HepG2 (cell line): ENCODE measurements around the gene OCSTAMP. TPM values are rescaled to one million over a fixed set of nuclear protein-coding genes. Genes with fewer than 3 reads are reported as not detected.

ENCODE experiments used
- CTCF ChIP-seq: sonication (generic); formaldehyde crosslinking; IDR thresholded peaks from 2 replicates; pipeline ENCODE4 v1.5.0; 2020; ENCODE audit warnings: mild to moderate bottlenecking, missing genetic modification reagents, moderate library complexity
- FLYWCH1 ChIP-seq: sonication (generic); formaldehyde crosslinking; IDR thresholded peaks from 2 replicates; pipeline ENCODE4 v1.8.1; 2023; ENCODE audit warnings: mild to moderate bottlenecking, missing genetic modification reagents
- FOXP1 ChIP-seq, 2 experiments: fragments of 450-650 bp in 1 of 2; IDR thresholded peaks; 2 replicates each; pipeline ENCODE4 v1.6.1; 2017 to 2018; ENCODE audit warnings: antibody characterized with exemption in 1 of 2
- IKZF1 ChIP-seq: fragments of 450-650 bp; IDR thresholded peaks from 2 replicates; pipeline ENCODE4 v1.7.1; 2016
- KDM5B ChIP-seq: sonication (generic); formaldehyde crosslinking; IDR thresholded peaks from 2 replicates; pipeline ENCODE4 v1.4.0; 2020; ENCODE audit warnings: missing genetic modification reagents, mild to moderate bottlenecking, borderline replicate concordance
- NONO ChIP-seq, 2 experiments: fragments of 450-650 bp in 1 of 2; sonication (generic) in 1 of 2; formaldehyde crosslinking in 1 of 2; IDR thresholded peaks in 1 of 2; conservative IDR thresholded peaks in 1 of 2; 2 replicates each; pipeline versions ENCODE4 v1.6.1 to v1.8.0; 2017 to 2022; ENCODE audit warnings: mild to moderate bottlenecking in 1 of 2, missing genetic modification reagents in 1 of 2, moderate library complexity in 1 of 2
- NR2C2 ChIP-seq: sonication (generic); formaldehyde crosslinking; IDR thresholded peaks from 2 replicates; pipeline ENCODE4 v1.4.0; 2020; ENCODE audit warnings: missing genetic modification reagents, mild to moderate bottlenecking, moderate library complexity, borderline replicate concordance
- PITX1 ChIP-seq: sonication (generic); formaldehyde crosslinking; IDR thresholded peaks from 2 replicates; pipeline ENCODE4 v1.5.1; 2020; ENCODE audit warnings: mild to moderate bottlenecking, missing genetic modification reagents
- POLR2AphosphoS5 ChIP-seq: IDR thresholded peaks from 2 replicates; pipeline ENCODE4 v1.6.1; 2012; ENCODE audit warnings: low read depth, low read length
- PPARG ChIP-seq: conservative IDR thresholded peaks from 2 replicates; pipeline ENCODE4 v1.6.1; 2016; ENCODE audit warnings: missing biosample characterization, missing genetic modification reagents
- TBX2 ChIP-seq: sonication (generic); formaldehyde crosslinking; IDR thresholded peaks from 2 replicates; pipeline ENCODE4 v1.5.0; 2020; ENCODE audit warnings: missing genetic modification reagents, mild to moderate bottlenecking, borderline replicate concordance
- YY1 ChIP-seq: IDR thresholded peaks from 2 replicates; pipeline ENCODE4 v1.6.1; 2011; ENCODE audit warnings: low read length, low read depth, moderate library complexity, mild to moderate bottlenecking; ENCODE audit not compliant: insufficient read depth, insufficient replicate concordance
- ZBTB10 ChIP-seq: sonication (generic); formaldehyde crosslinking; IDR thresholded peaks from 2 replicates; pipeline ENCODE4 v1.4.0; 2020; ENCODE audit warnings: missing genetic modification reagents, borderline replicate concordance
- ZKSCAN5 ChIP-seq: sonication (generic); formaldehyde crosslinking; IDR thresholded peaks from 2 replicates; pipeline ENCODE4 v1.5.1; 2020; ENCODE audit warnings: mild to moderate bottlenecking, missing genetic modification reagents
- ZNF160 ChIP-seq: sonication (generic); formaldehyde crosslinking; IDR thresholded peaks from 2 replicates; pipeline ENCODE4 v1.8.0; 2022; ENCODE audit warnings: mild to moderate bottlenecking, inconsistent platforms, missing genetic modification reagents
- ZNF230 ChIP-seq: sonication (generic); formaldehyde crosslinking; IDR thresholded peaks from 2 replicates; pipeline ENCODE4 v1.4.0; 2020; ENCODE audit warnings: mild to moderate bottlenecking, missing genetic modification reagents
- ZNF251 ChIP-seq: sonication (generic); formaldehyde crosslinking; IDR thresholded peaks from 2 replicates; pipeline ENCODE4 v1.9.0; 2021; ENCODE audit warnings: mild to moderate bottlenecking, missing genetic modification reagents
- ZNF572 ChIP-seq: sonication (generic); formaldehyde crosslinking; IDR thresholded peaks from 2 replicates; pipeline ENCODE4 v1.5.1; 2020; ENCODE audit warnings: mild to moderate bottlenecking, missing genetic modification reagents
- ZNF577 ChIP-seq: sonication (generic); formaldehyde crosslinking; IDR thresholded peaks from 2 replicates; pipeline ENCODE4 v1.4.0; 2020; ENCODE audit warnings: mild to moderate bottlenecking, low read depth, missing genetic modification reagents, borderline replicate concordance
- ZNF775 ChIP-seq: sonication (generic); formaldehyde crosslinking; IDR thresholded peaks from 2 replicates; pipeline ENCODE4 v1.4.0; 2020; ENCODE audit warnings: missing genetic modification reagents, mild to moderate bottlenecking, moderate library complexity, borderline replicate concordance
- ZNF841 ChIP-seq: sonication (generic); formaldehyde crosslinking; IDR thresholded peaks from 2 replicates; pipeline ENCODE4 v1.8.1; 2023; ENCODE audit warnings: missing genetic modification reagents, borderline replicate concordance
- ZSCAN20 ChIP-seq: sonication (generic); formaldehyde crosslinking; IDR thresholded peaks from 2 replicates; pipeline ENCODE4 v1.4.0; 2020; ENCODE audit warnings: missing genetic modification reagents, mild to moderate bottlenecking, borderline replicate concordance
- polyA plus RNA-seq, 8 experiments: library from polyadenylated mRNA; depleted of rRNA in 3 of 8; stranded (reverse) in 7 of 8; unstranded in 1 of 8; fragments of >200 nt; fragmentation: Illumina TruSeq in 4 of 8; extraction: Trizol in 4 of 8; gene quantifications; 2 replicates each; pipeline versions ENCODE4 v1.2.1 to v1.2.3, GENCODE V29; 2011 to 2016; ENCODE audit warnings: low read depth in 4 of 8, missing spikeins in 1 of 8, mixed read lengths in 1 of 8; ENCODE audit not compliant: insufficient read depth in 1 of 8
- total RNA-seq, 5 experiments: library from RNA; depleted of rRNA; stranded (reverse); fragments of >200 nt; fragmentation: Illumina TruSeq; extraction: Trizol; gene quantifications; 2 replicates each; pipeline ENCODE4 v1.2.3, GENCODE V29; 2016; ENCODE audit warnings: low read depth in 1 of 5
- TF ChIP-seq, protein P1 (sequence below): sonication (generic); formaldehyde crosslinking; IDR thresholded peaks from 2 replicates; pipeline ENCODE4 v1.8.0; 2022; ENCODE audit warnings: mild to moderate bottlenecking, missing genetic modification reagents; ENCODE audit not compliant: insufficient replicate concordance
- TF ChIP-seq, protein P2 (sequence below): IDR thresholded peaks from 2 replicates; pipeline ENCODE4 v1.6.1; 2016; ENCODE audit warnings: missing genetic modification reagents, missing compliant biosample characterization

Gene OCSTAMP
- total and polyA plus RNA-seq, 2 of the 13 experiments (the other 11 are each of a cell fraction or from before 2014, with no cell fraction given) = not detected

DNA sequence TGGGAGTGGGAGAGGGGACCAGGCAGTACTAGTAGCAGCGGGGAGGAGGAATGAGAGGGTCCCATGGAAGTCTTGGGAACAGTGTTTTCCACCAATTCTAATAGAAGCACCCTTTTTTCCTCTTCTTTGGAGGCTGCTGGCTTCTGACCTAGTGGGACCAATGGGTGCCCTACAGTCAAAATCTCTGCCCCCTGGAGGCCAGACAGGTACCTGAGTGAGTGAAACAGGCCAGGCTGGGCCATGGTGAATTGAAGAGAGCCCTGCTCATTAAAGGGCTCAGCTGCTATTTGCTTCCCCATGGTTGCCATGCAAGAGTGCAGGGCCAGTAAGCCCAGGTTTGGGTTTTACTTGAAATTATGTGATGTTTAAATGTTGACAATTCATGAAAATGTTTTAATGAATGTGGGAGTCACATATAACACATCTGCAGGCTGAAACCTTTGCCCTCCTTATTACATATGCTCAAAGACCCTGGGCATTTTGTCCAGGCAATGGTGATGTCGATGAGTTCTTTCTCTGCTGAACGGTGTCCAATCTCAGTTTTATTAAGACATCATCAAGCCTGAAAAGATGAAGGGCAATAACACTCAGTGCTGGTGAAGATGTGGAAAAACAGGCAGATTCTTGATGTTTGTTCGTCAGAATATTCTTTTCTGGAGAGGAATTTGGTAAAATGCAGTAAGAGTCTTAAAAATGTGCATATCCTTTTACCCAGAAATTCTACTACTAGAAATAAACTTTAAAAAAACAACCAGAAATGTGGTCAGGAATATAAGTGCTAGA, 42.3 kb upstream of the OCSTAMP start (continued):
- TF ChIP-seq ZBTB10 = no peak
- no peak for TF ChIP-seq FOXP1 (IDR thresholded peaks at IDR 0.05)
- no peak for TF ChIP-seq FOXP1 (CRISPR knock-in tag; IDR thresholded peaks at IDR 0.05)
- TF ChIP-seq NR2C2 (CRISPR knock-in tag) = no peak
- no peak for TF ChIP-seq ZKSCAN5 (CRISPR knock-in tag)
- no peak for TF ChIP-seq ZNF572
- TF ChIP-seq ZNF230 (CRISPR knock-in tag) = no peak
- no peak for TF ChIP-seq ZNF841
- TF ChIP-seq PITX1 = no peak
- no peak for TF ChIP-seq KDM5B (CRISPR knock-in tag)
- no peak for TF ChIP-seq FLYWCH1 (CRISPR knock-in tag)
- 0 out of 2 replicates have a peak, but pooled peaks have one; percentile 25 for TF ChIP-seq PPARG (CRISPR knock-in tag)
- TF ChIP-seq, protein P1, sequence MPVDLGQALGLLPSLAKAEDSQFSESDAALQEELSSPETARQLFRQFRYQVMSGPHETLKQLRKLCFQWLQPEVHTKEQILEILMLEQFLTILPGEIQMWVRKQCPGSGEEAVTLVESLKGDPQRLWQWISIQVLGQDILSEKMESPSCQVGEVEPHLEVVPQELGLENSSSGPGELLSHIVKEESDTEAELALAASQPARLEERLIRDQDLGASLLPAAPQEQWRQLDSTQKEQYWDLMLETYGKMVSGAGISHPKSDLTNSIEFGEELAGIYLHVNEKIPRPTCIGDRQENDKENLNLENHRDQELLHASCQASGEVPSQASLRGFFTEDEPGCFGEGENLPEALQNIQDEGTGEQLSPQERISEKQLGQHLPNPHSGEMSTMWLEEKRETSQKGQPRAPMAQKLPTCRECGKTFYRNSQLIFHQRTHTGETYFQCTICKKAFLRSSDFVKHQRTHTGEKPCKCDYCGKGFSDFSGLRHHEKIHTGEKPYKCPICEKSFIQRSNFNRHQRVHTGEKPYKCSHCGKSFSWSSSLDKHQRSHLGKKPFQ (CRISPR knock-in tag) = no peak
- TF ChIP-seq IKZF1 = no peak
- TF ChIP-seq TBX2 (CRISPR knock-in tag) = no peak
- TF ChIP-seq ZSCAN20 (CRISPR knock-in tag) = no peak
- TF ChIP-seq YY1 = peak; percentile 40
- no peak for TF ChIP-seq ZNF775 (CRISPR knock-in tag)
- no peak for TF ChIP-seq ZNF577 (CRISPR knock-in tag)
- TF ChIP-seq, protein P2, sequence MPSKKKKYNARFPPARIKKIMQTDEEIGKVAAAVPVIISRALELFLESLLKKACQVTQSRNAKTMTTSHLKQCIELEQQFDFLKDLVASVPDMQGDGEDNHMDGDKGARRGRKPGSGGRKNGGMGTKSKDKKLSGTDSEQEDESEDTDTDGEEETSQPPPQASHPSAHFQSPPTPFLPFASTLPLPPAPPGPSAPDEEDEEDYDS = no peak
- no peak for TF ChIP-seq ZNF251 (CRISPR knock-in tag)
- TF ChIP-seq ZNF160 (CRISPR knock-in tag) = no peak
- TF ChIP-seq CTCF (CRISPR knock-in tag) = peak; percentile 47
- TF ChIP-seq POLR2AphosphoS5 = no peak
- TF ChIP-seq NONO (IDR thresholded peaks at IDR 0.05) = no peak
- no peak for TF ChIP-seq NONO (CRISPR knock-in tag; conservative IDR thresholded peaks at IDR 0.05)
